Measurements from ENCODE around the gene CCS. TPM values are rescaled to one million over a fixed set of nuclear protein-coding genes. Genes with fewer than 3 reads are reported as not detected.

The CCS gene
- total and polyA plus RNA-seq, 2 donors (not counting 1 experiment from before 2014, with no cell fraction given) = 87.8 to 174 TPM

GRCh38 chr11:66548774-66549630 lies 44.0 kb upstream of the CCS start:
- no peaks in the 10 kb centered on the region for H3K36me3 ChIP-seq (replicated peaks in 1 of 2; ENCODE audit: control extremely low read depth in 1 of 2, control insufficient read depth in 1 of 2, extremely low read depth in 1 of 2, insufficient read depth in 2 of 2, low read length in 1 of 2)
- no peak overlapping the region for H3K27ac Mint-ChIP-seq
- ATAC-seq (ENCODE audit: low read depth) = no peak
- H2AFZ ChIP-seq (ENCODE audit: insufficient read depth, low read depth, low read length, poor library complexity, severe bottlenecking) = no peak overlapping the region
- no peak overlapping the region for H3K4me2 ChIP-seq (replicated peaks; ENCODE audit: low read depth, low read length, poor library complexity, severe bottlenecking)
- peak overlapping the region; percentile 49 for H3K4me3 Mint-ChIP-seq
- no peak overlapping the region for H3K27ac ChIP-seq (ENCODE audit: low read length in 2 of 2)
- no peaks in the 10 kb centered on the region for H4K20me1 ChIP-seq (ENCODE audit: control insufficient read depth, insufficient read depth, low read length, poor library complexity, severe bottlenecking)
- ChIA-PET POLR2A (interaction anchor here (0.5 to 1.1 kb wide), 3 partner anchors 21 to 754 kb away, joined by 3 to 5 read pairs (median 4); partner anchors contain the start of genes RBM4B and SSH3), CTCF (no interaction called here)
- no peaks in the 10 kb centered on the region for H3K9me3 Mint-ChIP-seq (ENCODE audit: insufficient read depth)
- H3K4me3 ChIP-seq (ENCODE audit: control extremely low read depth in 1 of 5, extremely low read depth in 1 of 5, insufficient read depth in 1 of 5, low read depth in 2 of 5, low read length in 4 of 5) = no peak overlapping the region
- no peaks in the 10 kb centered on the region for H3K9me3 ChIP-seq (ENCODE audit: control extremely low read depth in 1 of 3, control insufficient read depth in 2 of 3, insufficient read depth in 1 of 3, low read length in 2 of 3)
- 76% methylated on average over 12 of the region's 16 CpGs for WGBS (ENCODE audit: insufficient coverage)
- peaks cover 10% of the 10 kb centered on the region for H3K79me2 ChIP-seq (ENCODE audit: control insufficient read depth, insufficient read depth, low read length)
- peaks cover 19 to 26% of the 10 kb centered on the region in 2 donors for H3K4me1 ChIP-seq (ENCODE audit: control insufficient read depth in 2 of 2, insufficient read depth in 2 of 2, low read length in 2 of 2)
- H3K4me1 Mint-ChIP-seq = peaks cover 17% of the 10 kb centered on the region
- no peak for TF ChIP-seq EZH2 (IDR thresholded peaks at IDR 0.05; ENCODE audit: borderline replicate concordance, insufficient read depth, low read depth, low read length, poor library complexity, severe bottlenecking)
- TF ChIP-seq, protein P1, sequence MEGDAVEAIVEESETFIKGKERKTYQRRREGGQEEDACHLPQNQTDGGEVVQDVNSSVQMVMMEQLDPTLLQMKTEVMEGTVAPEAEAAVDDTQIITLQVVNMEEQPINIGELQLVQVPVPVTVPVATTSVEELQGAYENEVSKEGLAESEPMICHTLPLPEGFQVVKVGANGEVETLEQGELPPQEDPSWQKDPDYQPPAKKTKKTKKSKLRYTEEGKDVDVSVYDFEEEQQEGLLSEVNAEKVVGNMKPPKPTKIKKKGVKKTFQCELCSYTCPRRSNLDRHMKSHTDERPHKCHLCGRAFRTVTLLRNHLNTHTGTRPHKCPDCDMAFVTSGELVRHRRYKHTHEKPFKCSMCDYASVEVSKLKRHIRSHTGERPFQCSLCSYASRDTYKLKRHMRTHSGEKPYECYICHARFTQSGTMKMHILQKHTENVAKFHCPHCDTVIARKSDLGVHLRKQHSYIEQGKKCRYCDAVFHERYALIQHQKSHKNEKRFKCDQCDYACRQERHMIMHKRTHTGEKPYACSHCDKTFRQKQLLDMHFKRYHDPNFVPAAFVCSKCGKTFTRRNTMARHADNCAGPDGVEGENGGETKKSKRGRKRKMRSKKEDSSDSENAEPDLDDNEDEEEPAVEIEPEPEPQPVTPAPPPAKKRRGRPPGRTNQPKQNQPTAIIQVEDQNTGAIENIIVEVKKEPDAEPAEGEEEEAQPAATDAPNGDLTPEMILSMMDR (IDR thresholded peaks at IDR 0.05) = no peak
- no peaks in the 10 kb centered on the region for H3K27me3 ChIP-seq (replicated peaks in 1 of 4; ENCODE audit: control extremely low read depth in 1 of 4, control insufficient read depth in 3 of 4, insufficient read depth in 4 of 4, low read length in 3 of 4)
- no peaks in the 10 kb centered on the region for H3K27me3 Mint-ChIP-seq
- DNase-seq = no peak
- H3K9ac ChIP-seq (ENCODE audit: low read length) = no peak overlapping the region
- intact Hi-C loops (cut with micrococcal nuclease) = no loop called here

GRCh38 chr11:66549696-66550095 lies 43.3 kb upstream of the CCS start:
- Histone ChIP-seq H3K4me1 (ENCODE audit: control insufficient read depth in 2 of 2, insufficient read depth in 2 of 2, low read length in 2 of 2) (peaks cover 12 to 19% of the 10 kb centered on the region in 2 donors), H3K9ac (ENCODE audit: low read length) (no peak overlapping the region), H3K36me3 (replicated peaks in 1 of 2; ENCODE audit: control extremely low read depth in 1 of 2, control insufficient read depth in 1 of 2, extremely low read depth in 1 of 2, insufficient read depth in 2 of 2, low read length in 1 of 2) (no peaks in the 10 kb centered on the region), H3K27me3 (replicated peaks in 1 of 4; ENCODE audit: control extremely low read depth in 1 of 4, control insufficient read depth in 3 of 4, insufficient read depth in 4 of 4, low read length in 3 of 4) (peaks cover 0 to 3% (median 0%) of the 10 kb centered on the region in 4 experiments), H3K4me2 (replicated peaks; ENCODE audit: low read depth, low read length, poor library complexity, severe bottlenecking) (no peak overlapping the region), H2AFZ (ENCODE audit: insufficient read depth, low read depth, low read length, poor library complexity, severe bottlenecking) (no peak overlapping the region), H3K27ac (ENCODE audit: low read length in 2 of 2) (no peak overlapping the region), H3K79me2 (ENCODE audit: control insufficient read depth, insufficient read depth, low read length) (peaks cover 10% of the 10 kb centered on the region), H3K9me3 (ENCODE audit: control extremely low read depth in 1 of 3, control insufficient read depth in 2 of 3, insufficient read depth in 1 of 3, low read length in 2 of 3) (no peaks in the 10 kb centered on the region), H3K4me3 (ENCODE audit: control extremely low read depth in 1 of 5, extremely low read depth in 1 of 5, insufficient read depth in 1 of 5, low read depth in 2 of 5, low read length in 4 of 5) (no peak overlapping the region), H4K20me1 (ENCODE audit: control insufficient read depth, insufficient read depth, low read length, poor library complexity, severe bottlenecking) (no peaks in the 10 kb centered on the region)
- DNase-seq (no peak), ATAC-seq (ENCODE audit: low read depth) (no peak)
- TF ChIP-seq, protein P1 (IDR thresholded peaks at IDR 0.05) = no peak
- TF ChIP-seq EZH2 (IDR thresholded peaks at IDR 0.05; ENCODE audit: borderline replicate concordance, insufficient read depth, low read depth, low read length, poor library complexity, severe bottlenecking) = no peak
- ChIA-PET CTCF (no interaction called here), POLR2A (interaction anchor here (0.6 to 1.1 kb wide), 2 partner anchors 128 to 754 kb away, joined by 4 to 5 read pairs; partner anchors contain the start of genes RBM4B and SSH3)
- no CpG with 5 or more reads among the region's 3 CpGs for WGBS (ENCODE audit: insufficient coverage)
- H3K9me3 Mint-ChIP-seq (ENCODE audit: insufficient read depth) = no peaks in the 10 kb centered on the region
- H3K4me1 Mint-ChIP-seq = peaks cover 12% of the 10 kb centered on the region
- peaks cover 2% of the 10 kb centered on the region for H3K27me3 Mint-ChIP-seq
- H3K4me3 Mint-ChIP-seq = no peak overlapping the region
- intact Hi-C loops (cut with micrococcal nuclease) = no loop called here
- H3K27ac Mint-ChIP-seq = no peak overlapping the region

Measured in B cell (primary cell).